Stimulated activated CD4-positive, alpha-beta T cell treated with anti-CD3 and anti-CD28 coated beads, Interleukin-2, amount 100 ng/mL, for 48 hours (primary cell): ENCODE data around the gene XPC.

Experiments used
- DNase-seq, 2 donors: peaks; one replicate each; pipeline ENCODE4 v3.0.0-alpha.2; 2020

XPC gene

DNA sequence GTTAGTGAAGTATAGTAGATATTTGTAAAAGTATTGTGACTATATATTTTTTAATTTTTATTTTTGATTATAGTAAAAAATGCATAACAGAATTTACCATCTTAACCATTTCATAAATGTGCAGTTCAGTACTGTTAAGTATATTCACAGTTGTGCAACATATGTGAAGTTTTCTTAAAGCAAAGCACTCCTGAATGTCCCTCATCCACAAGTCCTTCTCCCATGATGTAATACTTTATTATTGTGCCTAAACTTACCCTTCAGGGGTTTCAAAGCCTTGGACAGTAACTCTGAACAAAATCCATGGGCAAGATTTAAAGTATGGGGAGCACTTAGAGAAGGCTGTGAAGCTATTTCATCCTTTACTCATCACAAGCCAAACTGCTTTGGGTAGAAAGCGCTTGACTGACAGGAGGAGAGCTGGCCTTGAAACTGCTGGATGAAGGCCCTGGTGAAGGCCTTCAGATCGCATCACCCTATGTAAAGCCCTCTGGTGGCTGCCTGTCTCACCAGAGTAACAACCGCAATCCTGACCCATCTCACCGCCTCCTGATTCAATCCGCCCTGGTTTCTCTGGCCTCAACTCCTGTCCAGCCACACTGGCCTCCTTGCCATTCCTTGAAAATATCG, 28.3 kb upstream of the XPC start:
- DNase-seq = no peak

DNA sequence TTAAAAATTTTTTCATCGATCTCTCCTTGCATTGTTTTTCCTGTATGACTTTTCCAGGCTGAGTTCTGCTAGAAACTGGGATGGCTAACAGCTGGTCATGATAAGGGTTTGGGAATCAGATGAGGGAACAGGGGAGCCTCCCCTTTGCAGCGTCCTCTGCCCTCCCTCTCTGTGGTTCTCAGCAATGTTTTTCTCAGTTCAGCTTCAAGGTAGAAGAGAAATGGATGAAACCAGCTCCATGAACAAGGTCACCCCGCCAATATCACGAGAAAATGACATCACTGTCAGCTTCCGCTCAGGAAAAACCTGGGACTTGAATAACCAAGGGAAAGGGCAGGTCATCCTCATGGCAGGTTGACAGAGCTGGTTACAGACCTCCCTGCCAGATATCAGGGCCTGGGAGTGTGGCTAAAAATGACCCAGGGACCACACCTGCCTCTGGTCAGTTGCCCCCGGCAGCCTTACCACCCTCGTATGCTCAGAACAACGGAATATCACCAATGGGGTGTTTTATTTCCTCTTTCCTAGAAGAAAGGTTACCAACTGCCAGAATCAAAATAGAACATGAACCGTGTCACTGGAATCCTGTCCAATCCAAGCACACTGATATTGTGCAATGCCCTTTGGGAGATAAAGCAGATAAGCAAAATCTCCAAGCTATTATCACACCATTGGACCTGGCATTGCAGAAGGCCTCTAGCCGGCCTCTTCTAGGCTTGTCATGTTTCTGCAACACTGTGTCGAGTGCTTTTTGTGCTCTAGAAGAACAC, 26.3 kb upstream of the XPC start:
- no peak for DNase-seq

DNA sequence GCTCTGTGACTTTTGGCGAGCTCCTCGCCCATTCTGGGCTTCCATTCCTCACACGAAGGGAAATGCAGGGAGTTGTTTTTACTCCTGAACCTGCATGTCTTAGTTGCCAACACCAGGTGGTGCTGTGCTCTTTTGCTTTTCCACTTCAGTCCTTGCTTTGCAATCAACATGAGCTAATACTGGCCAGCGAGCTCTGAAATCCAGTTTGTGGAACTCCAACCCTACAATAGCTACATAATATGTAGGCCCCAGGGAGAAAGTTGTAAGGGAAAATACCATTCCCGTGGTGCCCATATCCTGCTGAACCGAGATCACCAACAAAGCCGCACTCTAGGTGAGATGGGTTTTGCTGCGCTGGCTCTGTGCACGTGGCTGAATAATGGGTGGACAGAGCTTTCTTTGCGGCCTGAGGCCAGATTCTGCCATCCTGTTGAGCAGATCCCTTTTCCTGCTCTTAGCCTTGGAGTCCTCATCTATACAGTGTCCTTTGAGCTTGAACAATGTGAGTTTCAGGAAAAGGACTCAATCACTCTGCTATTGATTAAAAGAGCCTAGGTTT, 25.2 kb upstream of the XPC start:
- peak; percentile 21 to 34 for DNase-seq

DNA sequence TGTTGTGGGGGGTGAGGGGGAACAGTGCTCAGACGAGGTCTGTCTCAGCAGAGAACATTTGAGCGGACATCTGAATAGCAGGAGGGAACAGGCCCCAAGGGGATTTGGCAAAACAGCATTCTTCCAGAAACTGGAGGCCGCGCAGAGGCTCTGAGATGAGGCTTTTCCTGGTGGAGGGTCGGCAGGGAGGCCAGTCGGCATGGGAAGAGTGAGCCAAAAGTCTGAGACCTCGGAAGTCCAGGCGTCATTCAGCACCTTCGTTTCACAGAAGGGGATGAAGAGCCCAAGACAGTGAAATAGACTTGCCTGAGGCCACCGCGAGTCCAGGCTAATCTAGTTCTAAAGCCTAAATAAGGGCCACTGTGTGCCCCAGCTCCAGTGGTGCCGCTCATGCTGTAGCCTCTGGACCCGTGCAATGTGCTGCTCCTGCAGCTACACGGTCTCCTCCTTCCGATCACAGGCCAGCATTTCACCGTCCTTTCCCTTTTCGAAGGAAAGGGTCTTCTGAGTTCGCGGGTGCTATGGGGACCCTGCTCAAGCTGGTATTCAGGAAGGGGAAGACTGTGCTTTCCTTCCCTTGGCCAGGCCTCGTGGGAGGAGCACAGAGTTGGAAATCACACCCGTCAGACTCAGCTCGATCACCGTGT, 24.6 kb upstream of the XPC start:
- no peak for DNase-seq

DNA sequence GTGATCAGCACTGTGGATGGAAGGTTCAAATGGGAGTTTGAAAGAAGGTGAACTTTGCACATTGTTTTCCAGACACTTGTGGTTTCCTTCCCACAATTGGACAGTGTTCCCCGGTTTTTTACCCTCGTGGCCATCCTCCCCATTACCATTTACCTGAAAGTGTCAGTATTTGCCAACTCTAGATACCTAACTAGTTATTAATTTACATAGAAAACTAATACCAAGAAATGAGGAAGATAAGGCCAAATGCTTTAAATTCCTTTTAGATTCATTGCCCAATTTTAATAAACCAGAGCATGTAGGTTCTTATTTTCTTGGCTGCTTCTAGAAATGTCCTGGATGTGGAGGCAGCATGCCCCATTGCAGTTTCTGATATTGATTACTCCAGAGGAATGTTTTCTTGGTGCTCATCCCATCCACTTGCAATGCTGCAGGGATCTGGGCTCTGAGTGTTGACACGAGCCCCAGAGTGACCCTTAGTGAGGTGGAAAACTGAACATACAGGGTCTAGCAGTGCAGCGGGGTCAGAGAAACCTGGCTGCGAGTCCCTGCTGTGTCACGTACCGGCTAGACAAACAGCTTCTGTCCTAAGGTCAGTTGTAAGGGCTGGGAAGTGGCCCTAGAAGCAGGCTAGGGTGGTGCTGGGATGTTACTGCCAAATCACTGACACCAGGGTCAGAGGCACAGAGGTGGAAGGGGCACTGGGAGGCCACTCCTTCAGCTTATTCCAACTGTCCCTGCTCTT, 23.7 kb upstream of the XPC start:
- no peak for DNase-seq

DNA sequence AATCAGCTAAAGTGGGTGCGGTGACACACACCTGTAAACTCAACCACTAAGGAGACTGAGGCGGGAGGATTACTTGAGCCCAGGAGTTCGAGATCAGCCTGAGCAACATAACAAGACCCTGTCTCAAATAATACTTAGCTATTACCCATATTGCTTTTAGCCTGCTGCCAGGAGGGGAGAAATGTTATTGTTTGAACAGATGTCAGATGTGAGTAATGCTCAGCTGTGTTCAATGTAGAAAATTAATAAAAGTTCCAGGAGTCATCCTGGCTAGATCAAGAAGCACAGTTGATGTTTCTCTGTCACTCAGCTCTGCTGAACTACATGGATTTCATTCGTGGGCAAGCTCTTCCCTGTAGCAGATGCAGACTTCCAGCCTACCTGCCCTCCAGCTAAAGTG, 22.4 kb upstream of the XPC start:
- no peak for DNase-seq

DNA sequence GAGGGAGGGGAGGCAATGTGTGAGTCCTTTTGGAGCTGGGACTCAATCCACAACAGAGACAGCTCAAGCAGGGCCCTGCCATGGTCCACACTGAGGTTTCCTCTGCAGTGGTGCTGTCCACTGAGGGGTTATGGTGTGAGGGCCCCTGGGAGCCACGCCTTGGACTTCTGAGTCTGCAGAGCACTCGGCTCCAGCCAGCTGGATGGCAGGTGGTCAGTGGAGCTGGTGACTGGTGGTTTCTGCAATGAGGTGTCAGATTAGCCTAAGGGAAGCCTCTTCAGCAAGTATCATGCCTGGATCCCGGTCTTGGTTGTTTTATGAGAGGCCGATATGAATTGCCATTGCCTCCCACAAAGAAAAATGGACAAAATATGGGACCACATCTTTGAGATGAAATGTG, 21.9 kb upstream of the XPC start:
- no peak for DNase-seq

DNA sequence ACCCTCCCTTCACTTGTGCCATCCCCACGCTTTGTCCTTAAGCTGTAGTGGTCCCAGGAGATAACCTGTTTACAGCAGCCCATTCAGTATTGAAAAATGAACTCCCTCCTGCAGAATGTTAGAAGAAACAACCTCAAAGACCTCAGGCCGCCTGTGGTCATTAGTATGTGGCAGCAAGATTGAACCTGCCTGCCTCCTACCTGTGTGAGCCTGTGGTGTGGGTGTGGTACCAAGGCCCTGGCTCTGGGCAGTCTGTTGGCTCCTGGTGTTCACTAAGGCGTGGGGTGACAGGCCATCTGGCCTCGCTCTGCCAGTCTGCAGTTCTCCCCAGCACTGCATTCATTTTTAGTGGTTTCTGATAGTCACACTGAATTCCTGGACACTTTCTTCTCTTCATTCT, 21.2 kb upstream of the XPC start:
- DNase-seq = no peak

DNA sequence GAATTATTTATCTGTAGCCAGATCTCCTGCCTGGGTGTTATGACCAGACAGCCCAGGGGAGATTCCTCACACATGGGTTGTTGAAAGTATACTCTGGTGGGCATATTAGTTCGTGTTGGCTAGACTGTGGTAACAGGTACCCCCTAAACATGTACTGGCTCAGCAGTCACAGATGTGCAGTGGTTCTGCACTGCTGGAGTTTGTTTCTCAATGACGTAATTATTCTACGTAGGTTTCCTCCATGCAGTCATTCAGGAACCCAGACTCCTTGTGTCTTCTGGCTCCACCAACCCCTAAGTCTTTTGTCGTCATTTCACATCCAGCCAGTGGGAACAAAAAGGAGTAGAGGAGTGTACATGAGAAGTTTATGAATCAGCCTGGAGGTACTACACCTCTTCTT, 16.5 kb upstream of the XPC start:
- no peak for DNase-seq

DNA sequence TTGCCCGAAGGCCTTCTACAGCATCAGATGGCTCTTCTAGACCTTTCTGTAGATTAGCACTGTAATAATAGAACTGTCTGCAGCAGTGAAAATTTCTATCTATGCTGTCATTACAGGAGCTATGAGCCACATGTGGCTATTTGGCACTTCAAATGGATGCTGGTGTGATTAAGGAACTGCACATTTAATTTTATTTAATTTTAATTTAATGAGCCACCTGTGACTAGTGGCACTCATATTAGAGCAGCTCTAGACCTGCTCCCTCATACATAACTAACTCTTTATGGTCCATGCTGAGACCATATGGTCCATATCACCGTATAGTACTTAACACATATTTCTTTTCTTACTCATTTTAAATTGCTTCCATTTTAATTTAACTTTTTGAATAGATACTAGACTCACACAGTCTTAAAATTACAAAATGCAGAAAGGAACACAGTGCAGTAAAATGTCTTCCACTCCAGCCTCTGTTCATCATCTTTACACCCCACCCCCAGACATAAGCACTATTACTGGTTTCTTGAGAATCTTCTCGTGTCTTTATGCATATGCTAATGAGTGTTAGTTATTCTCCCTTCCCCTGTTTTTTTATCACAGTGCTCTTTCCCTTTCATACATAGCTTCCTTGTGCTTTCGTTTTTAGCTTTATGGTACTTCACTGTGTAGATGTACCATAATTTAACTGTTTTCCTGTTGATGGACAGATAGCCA, 9.8 kb upstream of the XPC start:
- DNase-seq = no peak

DNA sequence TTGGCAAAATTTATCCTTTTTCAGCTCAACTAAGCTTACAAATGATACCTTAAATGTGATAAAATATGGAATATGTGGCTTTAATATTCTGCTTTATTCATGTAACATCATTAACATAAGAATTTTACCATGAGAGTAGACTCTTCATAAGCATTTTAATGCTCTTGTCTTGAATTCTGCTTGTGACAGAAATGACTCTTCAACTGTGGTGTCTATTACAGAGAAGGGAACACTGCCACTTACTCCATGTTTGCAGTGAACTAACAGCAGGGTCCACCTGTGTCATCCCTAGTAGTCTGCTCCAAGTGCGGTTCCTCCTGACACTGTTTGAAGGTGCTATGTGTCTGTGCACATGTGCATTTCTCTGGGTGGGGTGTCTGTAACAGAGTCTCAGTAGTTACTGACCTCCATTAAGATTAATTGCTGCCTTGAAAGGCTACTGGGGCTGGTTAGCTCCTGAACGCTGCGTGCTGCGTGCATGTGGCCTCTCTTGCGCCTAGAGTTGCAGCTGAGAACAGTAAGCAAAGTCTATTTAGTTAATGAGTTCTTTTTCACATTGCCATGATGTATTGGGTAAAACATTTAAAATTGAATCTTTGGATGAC, 8.6 kb upstream of the XPC start:
- no peak for DNase-seq

DNA sequence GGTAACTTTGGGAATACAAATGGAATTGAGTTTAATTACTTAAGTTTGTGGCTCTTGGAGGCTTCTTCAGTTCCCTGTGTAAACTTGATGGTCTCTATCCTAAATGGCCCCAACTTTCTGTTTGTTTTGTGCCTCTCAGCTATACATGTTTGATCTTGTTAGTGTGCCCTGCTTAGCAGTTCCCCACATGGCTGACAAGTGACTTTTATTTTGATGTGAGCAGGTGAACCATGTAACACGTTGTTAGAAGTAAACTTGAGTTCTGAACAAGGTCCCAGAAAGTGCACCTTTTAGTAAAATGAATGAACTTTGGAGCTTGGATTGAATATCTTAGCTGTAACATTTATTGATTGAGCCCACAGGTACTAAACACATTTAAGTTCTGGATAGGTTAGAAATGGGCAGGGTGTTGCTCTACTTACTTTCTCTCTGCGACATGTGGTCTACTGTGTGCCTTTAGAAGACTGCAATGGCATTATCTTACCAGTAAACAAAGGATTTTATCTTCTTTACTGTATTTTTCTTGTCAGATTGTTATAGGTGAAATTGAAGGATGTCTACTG, 4.7 kb upstream of the XPC start:
- no peak for DNase-seq

DNA sequence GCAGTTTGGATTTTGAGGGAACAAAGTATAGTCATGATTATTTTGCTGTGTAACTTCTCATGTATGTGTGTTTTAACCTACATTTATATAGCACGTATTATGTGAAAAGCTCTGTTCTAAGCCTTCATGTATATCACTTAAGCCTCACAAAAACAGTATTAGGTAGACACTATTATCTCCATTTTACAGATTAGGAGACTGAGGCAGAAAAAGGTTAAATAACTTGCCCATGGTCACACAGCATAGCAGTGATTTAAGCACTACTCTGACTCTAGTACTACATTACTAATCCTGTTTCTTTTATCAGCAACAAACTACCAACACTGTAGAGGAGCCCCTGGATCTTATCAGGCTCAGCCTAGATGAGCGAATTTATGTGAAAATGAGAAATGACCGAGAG, 2.9 kb upstream of the XPC start:
- DNase-seq = no peak

DNA sequence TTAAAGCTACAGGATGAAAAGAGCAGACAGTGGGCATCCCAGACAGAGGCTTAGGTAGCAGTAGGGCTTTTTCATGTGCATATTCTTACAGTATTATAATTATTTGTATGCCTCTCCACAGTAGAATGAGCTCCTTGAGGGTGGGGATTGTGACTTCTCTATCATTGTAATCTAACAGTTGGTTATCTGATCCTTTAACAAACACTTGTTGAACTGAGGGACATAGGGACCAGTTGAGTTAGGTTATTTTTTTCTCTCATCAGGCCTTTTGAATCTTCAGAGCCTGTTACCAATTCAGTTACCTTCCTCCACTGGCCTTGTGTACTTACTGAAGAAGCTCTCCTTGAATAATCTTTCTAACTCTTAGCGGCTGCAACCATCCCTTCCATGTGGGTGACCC, 1.4 kb upstream of the XPC start:
- no peak for DNase-seq

DNA sequence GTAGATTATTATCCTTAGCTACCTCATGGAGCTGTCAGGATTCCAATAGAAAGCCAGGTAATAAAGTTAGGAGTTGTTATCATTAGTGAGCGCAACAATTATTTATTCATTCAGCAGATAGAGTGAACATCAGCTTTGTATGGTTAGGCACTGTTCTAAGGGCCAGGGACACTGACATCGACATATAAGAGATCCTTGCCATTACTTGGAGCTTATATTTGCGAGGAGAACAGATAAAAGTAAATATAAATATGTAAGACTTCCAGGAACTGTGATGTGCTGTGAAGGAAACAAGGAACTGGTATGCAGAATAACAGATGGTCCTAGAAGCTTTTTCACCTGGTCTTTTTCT, 689 bp upstream of the XPC start:
- DNase-seq = no peak

DNA sequence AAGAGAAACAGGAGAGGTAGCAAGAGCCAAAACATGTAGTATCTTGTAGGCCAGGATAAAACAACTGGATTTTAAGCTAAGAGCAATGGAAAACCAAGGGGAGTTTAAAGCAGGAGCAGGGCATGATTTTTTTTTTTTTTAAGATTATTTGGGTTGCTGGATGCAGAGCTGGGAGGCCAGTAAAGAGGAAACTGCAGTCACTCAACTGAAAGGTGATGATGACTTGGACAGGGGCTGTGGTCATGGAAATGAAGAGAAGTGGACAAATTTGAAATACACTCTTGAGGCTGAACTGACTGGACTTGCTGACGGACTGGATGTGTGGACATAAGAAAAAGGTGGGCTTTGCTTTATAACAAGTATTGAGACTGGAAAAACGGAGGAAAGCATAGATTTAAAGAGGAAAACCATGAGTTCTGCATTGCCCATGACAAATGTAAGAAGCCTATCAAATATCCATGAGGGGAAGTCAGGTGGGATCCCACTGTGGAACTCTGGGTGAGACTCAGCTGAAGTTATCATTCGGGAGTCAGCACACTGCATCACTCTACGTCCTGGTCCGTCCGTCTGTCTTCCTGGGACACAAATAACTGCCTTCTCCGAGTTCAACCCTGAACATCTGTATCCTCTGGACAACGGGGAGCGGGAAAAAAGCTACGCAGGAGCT, 688 bp downstream of the XPC start:
- DNase-seq = no peak

DNA sequence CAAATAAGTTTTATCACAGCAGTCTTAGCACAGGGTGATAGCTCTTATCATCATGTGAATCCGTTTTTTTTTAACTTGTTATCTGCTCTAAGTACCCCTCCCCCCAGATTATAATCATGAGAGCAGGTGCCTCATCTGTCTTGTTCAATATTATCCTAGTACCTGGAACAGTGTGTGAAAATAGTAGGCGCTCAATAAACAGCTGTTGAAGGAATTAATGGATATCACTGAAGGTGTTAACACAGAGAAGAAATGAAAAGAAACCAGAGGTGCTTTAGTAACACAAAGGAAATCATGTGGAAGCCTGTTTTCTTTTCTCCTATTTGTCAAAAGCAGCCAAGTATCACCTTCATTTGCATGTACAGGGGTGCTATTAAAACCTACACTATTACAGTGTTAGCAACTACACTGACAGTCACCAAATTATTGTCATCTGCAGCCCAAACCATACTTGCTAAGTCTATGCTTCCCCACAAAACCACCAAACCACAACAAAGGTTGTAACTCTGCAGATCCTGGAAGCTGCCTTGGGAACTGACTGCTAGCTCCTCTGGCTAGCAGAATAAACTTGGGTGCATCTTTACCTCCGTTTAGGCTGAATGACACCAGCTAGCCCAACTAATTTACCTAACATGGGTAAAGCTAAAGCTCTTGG, 2.9 kb downstream of the XPC start:
- peak; percentile 30 to 44 for DNase-seq

DNA sequence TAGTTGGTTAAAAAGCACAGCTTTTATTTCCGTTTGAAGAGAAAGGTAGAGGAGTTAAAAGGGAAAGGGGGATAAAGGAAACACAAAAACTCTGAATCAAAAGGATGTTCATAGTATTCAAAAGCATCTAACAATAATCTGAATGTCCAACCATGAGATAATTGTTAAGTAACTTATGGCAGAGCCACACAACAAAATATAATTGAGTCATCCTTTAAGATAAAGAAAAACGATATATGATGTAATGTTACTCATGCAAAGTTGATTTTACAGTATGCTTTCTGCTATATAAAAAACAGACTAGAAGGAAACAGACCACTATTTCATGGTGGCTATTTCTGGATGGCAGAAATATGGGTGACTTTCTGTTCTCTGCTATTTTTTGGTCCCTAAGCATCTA, 3.9 kb downstream of the XPC start:
- DNase-seq = no peak

DNA sequence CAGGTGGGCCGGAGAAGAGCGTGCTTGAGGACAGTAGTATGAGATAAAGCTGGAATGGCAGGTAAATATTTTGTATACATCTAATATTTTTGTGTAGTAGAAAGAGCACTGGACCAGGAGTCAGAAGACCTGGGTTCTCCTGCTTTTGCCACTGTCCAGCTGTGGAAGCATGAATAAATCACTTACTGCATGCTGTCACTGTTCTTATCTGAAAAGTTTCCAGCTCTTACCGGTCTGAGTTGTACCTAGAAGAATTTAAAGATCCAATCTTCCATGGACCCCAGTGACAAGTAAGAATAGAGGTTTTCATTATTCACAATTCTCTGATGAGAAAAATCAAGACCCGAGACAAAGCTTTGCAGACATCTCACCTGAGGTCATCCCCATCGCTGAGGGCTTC, 5.9 kb downstream of the XPC start:
- no peak for DNase-seq

DNA sequence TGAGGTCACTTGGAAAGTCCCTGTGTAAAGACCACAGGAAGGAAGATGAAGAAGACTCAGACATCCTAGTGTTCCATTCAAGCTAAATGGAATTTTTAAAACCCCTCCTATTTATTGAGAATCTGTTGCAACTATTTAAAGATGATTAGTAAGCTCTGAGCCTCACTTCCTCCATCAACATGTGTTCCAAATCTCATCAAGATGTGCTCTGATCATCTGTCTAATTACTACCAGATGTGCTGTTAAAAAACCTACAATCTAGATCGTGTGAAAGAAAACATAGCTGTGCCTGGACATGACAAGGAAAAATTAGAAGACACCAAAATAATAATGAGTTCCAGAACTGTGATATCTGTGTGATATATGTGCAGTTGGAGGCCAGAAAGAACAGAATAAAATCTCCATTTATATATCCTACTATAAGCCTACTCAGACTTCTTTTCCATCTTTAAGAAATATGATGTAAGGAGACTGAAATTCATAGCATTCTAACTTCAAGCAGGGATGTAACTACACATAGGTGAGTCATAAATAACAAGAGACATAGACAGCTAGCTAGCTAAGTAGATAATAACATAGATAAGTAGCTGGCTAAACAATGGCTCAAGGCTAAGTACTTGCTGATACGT, 7.8 kb downstream of the XPC start:
- DNase-seq = no peak
